Neuronal stem cell (in vitro differentiated cells): ENCODE data around the gene ST6GALNAC3.

ENCODE experiments used
- DNase-seq: peaks from one replicate; pipeline ENCODE4 v3.0.0-alpha.2; 2013; ENCODE audit warnings: low spot score
- H2AFZ ChIP-seq: one replicate; pipeline ENCODE4 v1.6.1; 2013; ENCODE audit warnings: mild to moderate bottlenecking, low read length, inconsistent platforms
- H2AK5ac ChIP-seq: 2 replicates; pipeline ENCODE4 v1.6.1; 2013; ENCODE audit warnings: low read depth, mild to moderate bottlenecking, inconsistent platforms, low read length, moderate library complexity, mixed read lengths
- H2BK120ac ChIP-seq: 2 replicates; pipeline ENCODE4 v1.6.1; 2013; ENCODE audit warnings: low read depth, mild to moderate bottlenecking, inconsistent platforms, low read length, moderate library complexity, mixed read lengths
- H2BK12ac ChIP-seq: one replicate; pipeline ENCODE4 v1.6.1; 2013; ENCODE audit warnings: low read length, inconsistent platforms
- H2BK15ac ChIP-seq: 2 replicates; pipeline ENCODE4 v1.6.1; 2013; ENCODE audit warnings: mild to moderate bottlenecking, low read length, inconsistent platforms, mixed read lengths
- H2BK5ac ChIP-seq: one replicate; pipeline ENCODE4 v1.6.1; 2013; ENCODE audit warnings: inconsistent platforms, mild to moderate bottlenecking, low read length, moderate library complexity
- H3K14ac ChIP-seq: one replicate; pipeline ENCODE4 v1.6.1; 2013; ENCODE audit warnings: low read length, inconsistent platforms
- H3K18ac ChIP-seq: 2 replicates; pipeline ENCODE4 v1.6.1; 2013; ENCODE audit warnings: low read length, inconsistent platforms
- H3K23ac ChIP-seq: 2 replicates; pipeline ENCODE4 v1.6.1; 2013; ENCODE audit warnings: low read depth, mild to moderate bottlenecking, mixed read lengths, low read length, inconsistent platforms; ENCODE audit not compliant: poor library complexity
- H3K27ac ChIP-seq: replicated peaks from 3 replicates; pipeline ENCODE4 v1.5.1; 2013; ENCODE audit warnings: low read length, inconsistent platforms
- H3K27me3 ChIP-seq, 3 experiments: 2 replicates each; pipeline ENCODE4 v1.6.1; 2013; ENCODE audit warnings: low read length in 3 of 3, mild to moderate bottlenecking in 2 of 3, inconsistent platforms in 1 of 3, low read depth in 1 of 3, mixed read lengths in 1 of 3, moderate library complexity in 1 of 3; ENCODE audit not compliant: control insufficient read depth in 3 of 3, insufficient read depth in 3 of 3
- H3K36me3 ChIP-seq, 2 donors: replicated peaks in 1 of 2; 2 replicates each; pipeline ENCODE4 v1.6.1; 2013; ENCODE audit warnings: low read length in 2 of 2; ENCODE audit not compliant: control insufficient read depth in 2 of 2, insufficient read depth in 2 of 2
- H3K4ac ChIP-seq: 2 replicates; pipeline ENCODE4 v1.6.1; 2013; ENCODE audit warnings: inconsistent platforms, mild to moderate bottlenecking, low read length, moderate library complexity
- H3K4me1 ChIP-seq, 2 donors: 1 replicate in 1 of 2; 2 replicates in 1 of 2; pipeline ENCODE4 v1.6.1; 2013; ENCODE audit warnings: low read length in 2 of 2, low read depth in 1 of 2; ENCODE audit not compliant: control insufficient read depth in 2 of 2, insufficient read depth in 1 of 2
- H3K4me2 ChIP-seq: one replicate; pipeline ENCODE4 v1.6.1; 2013; ENCODE audit warnings: mild to moderate bottlenecking, low read length, inconsistent platforms; ENCODE audit not compliant: insufficient read depth, poor library complexity, severe bottlenecking
- H3K4me3 ChIP-seq, 2 donors: 2 replicates each; pipeline ENCODE4 v1.5.1; 2013; ENCODE audit warnings: low read length in 2 of 2, mild to moderate bottlenecking in 2 of 2, inconsistent platforms in 1 of 2, moderate library complexity in 1 of 2
- H3K79me1 ChIP-seq: one replicate; pipeline ENCODE4 v1.6.1; 2013; ENCODE audit warnings: low read depth, mild to moderate bottlenecking, inconsistent platforms, low read length, moderate library complexity
- H3K9ac ChIP-seq: one replicate; pipeline ENCODE4 v1.6.1; 2013; ENCODE audit warnings: mild to moderate bottlenecking, low read depth, low read length, inconsistent platforms; ENCODE audit not compliant: poor library complexity
- H3K9me3 ChIP-seq, 2 donors: replicated peaks in 1 of 2; 2 replicates each; pipeline versions ENCODE3 to v1.6.1; 2013; ENCODE audit warnings: low read length in 2 of 2, mild to moderate bottlenecking in 2 of 2, inconsistent platforms in 1 of 2, low read depth in 1 of 2, mixed read lengths in 1 of 2, moderate library complexity in 1 of 2; ENCODE audit not compliant: control insufficient read depth in 2 of 2, insufficient read depth in 1 of 2
- H4K8ac ChIP-seq: one replicate; pipeline ENCODE4 v1.6.1; 2013; ENCODE audit warnings: low read depth, mild to moderate bottlenecking, inconsistent platforms, low read length, moderate library complexity
- H4K91ac ChIP-seq: one replicate; pipeline ENCODE4 v1.6.1; 2013; ENCODE audit warnings: low read length, low read depth, mild to moderate bottlenecking, inconsistent platforms; ENCODE audit not compliant: poor library complexity
- WGBS, 2 donors: extraction: QIAGEN DNeasy Blood & Tissue Kit; methylation state at CpG; one replicate each; pipeline ENCODE4 v1.1.7; 2013; ENCODE audit warnings: missing lambda C conversion rate in 2 of 2, mixed read lengths in 1 of 2; ENCODE audit not compliant: insufficient read length in 2 of 2, insufficient replicate concordance in 1 of 2; ENCODE audit errors: extremely low coverage in 2 of 2; 5-methylcytosine and 5-hydroxymethylcytosine counted together

Gene ST6GALNAC3

DNA sequence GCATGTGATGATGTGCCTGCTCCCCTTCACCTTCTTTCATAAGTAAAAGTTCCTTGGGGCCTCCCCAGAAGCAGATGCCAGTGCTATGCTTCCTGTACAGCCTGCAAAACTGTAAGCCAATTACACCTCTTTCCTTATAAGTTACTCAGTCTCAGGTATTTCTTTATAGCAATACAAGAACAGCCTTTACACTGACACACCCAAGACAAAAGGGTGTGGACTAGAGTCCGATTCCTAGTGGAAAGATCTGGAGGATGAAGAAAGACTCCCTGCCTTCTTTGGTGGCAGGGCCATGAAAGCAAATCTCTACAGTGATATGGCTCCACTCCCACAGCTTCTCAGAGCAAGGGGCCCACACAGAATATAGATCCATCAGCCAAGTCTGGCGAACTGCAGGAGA, 583.1 kb downstream of the ST6GALNAC3 start:
- no CpG with 5 or more reads among the region's 2 CpGs for WGBS, 2 donors
- Histone ChIP-seq H4K8ac (no peak overlapping the region), H3K4me1 (no peaks in the 10 kb centered on the region), H3K36me3 (no peaks in the 10 kb centered on the region), H3K18ac (no peak overlapping the region), H3K27ac (no peak overlapping the region), H2BK120ac (no peak overlapping the region), H3K27me3 (no peaks in the 10 kb centered on the region), H3K79me1 (no peaks in the 10 kb centered on the region), H2AFZ (no peak overlapping the region), H4K91ac (no peak overlapping the region), H2BK5ac (no peak overlapping the region), H3K23ac (no peak overlapping the region), H2AK5ac (no peak overlapping the region), H3K4me3 (no peak overlapping the region), H3K9ac (no peak overlapping the region), H3K14ac (no peak overlapping the region), H3K4ac (no peak overlapping the region), H3K9me3 (no peaks in the 10 kb centered on the region), H3K4me2 (no peak overlapping the region), H2BK15ac (no peak overlapping the region), H2BK12ac (no peak overlapping the region)
- no peak for DNase-seq

DNA sequence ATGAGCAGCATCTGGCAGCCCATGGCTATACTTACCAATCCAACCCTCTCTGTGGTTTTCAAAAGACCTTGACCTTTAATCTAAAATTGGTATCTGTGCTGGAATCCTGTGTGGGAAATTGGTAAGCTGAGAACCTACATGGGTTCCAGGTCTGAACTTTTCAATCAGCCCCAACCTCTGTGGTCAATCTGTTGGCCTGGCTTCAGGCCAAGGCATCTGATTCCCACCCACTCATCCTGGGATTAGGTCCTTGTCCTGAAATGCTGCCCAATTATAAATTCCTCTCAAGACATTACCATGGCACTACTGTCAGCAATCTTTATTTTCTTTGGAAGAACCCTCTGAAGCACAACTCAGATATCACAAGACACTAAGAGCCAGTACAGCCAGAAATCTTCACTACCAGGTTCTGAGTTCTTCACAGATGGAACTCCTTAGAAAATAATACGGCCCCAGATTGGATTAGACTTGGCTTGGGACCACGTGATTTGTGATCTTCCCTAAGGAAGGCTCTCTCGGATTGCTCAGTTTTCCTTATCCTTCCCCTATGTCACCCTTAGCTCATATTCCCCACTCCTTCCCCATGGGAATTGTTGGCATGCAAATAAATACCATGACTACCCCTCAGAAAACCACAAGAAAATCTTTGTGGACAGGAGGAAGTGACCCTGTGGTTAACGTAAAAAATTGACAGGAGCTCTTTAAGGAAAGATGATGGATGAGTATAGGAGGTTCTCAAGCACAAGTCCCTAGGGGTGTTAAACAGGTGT, 584.8 kb downstream of the ST6GALNAC3 start:
- WGBS, 2 donors = no CpG with 5 or more reads among the region's 4 CpGs
- Histone ChIP-seq H2AK5ac (no peak overlapping the region), H4K91ac (no peak overlapping the region)

DNA sequence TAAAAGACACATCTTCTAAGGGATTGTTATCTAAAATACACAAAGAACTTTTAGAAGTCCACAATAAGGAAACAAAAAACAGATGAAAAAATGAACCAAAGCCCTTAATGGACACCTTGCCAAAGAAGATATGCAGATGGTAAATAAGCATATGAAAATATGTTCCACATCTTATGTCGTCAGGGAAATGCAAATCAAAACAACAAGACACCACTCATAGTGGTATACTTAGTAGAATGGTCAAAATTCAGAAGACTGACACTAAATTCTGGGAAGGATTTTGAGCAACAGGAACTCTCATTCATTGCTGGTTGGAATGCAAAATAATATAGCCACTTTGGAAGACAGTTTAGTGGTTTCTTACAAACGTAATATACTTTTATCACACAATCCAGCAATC, 587.0 kb downstream of the ST6GALNAC3 start:
- H3K79me1 ChIP-seq = no peaks in the 10 kb centered on the region
- no peak overlapping the region for H2BK15ac ChIP-seq
- no peak overlapping the region for H2AFZ ChIP-seq
- no peak overlapping the region for H2BK12ac ChIP-seq
- H2BK120ac ChIP-seq = no peak overlapping the region
- no peak overlapping the region for H3K27ac ChIP-seq
- no peak overlapping the region for H4K91ac ChIP-seq
- H3K14ac ChIP-seq = no peak overlapping the region
- no peak overlapping the region for H2BK5ac ChIP-seq
- H3K23ac ChIP-seq = no peak overlapping the region
- no peak overlapping the region for H3K4me3 ChIP-seq
- H3K4me1 ChIP-seq = no peaks in the 10 kb centered on the region
- H3K9ac ChIP-seq = no peak overlapping the region
- no peak for DNase-seq
- no peaks in the 10 kb centered on the region for H3K9me3 ChIP-seq
- no peak overlapping the region for H4K8ac ChIP-seq
- WGBS, 2 donors = no CpG with 5 or more reads among the region's 2 CpGs
- H3K18ac ChIP-seq = no peak overlapping the region
- no peaks in the 10 kb centered on the region for H3K36me3 ChIP-seq
- no peak overlapping the region for H2AK5ac ChIP-seq
- H3K4me2 ChIP-seq = no peak overlapping the region
- H3K27me3 ChIP-seq = no peaks in the 10 kb centered on the region
- no peak overlapping the region for H3K4ac ChIP-seq

More for the DNA sequence above, 584.8 kb downstream of the ST6GALNAC3 start:
- Histone ChIP-seq H3K9me3 (no peaks in the 10 kb centered on the region), H2BK5ac (no peak overlapping the region), H2AFZ (no peak overlapping the region), H3K4me2 (no peak overlapping the region), H3K23ac (no peak overlapping the region), H3K14ac (no peak overlapping the region), H3K4me3 (no peak overlapping the region), H3K27me3 (no peaks in the 10 kb centered on the region), H2BK15ac (no peak overlapping the region), H2BK12ac (no peak overlapping the region), H4K8ac (no peak overlapping the region), H3K4ac (no peak overlapping the region), H3K18ac (no peak overlapping the region), H3K79me1 (no peaks in the 10 kb centered on the region), H3K9ac (no peak overlapping the region), H3K36me3 (no peaks in the 10 kb centered on the region), H3K4me1 (no peaks in the 10 kb centered on the region), H2BK120ac (no peak overlapping the region), H3K27ac (no peak overlapping the region)
- DNase-seq = no peak

DNA sequence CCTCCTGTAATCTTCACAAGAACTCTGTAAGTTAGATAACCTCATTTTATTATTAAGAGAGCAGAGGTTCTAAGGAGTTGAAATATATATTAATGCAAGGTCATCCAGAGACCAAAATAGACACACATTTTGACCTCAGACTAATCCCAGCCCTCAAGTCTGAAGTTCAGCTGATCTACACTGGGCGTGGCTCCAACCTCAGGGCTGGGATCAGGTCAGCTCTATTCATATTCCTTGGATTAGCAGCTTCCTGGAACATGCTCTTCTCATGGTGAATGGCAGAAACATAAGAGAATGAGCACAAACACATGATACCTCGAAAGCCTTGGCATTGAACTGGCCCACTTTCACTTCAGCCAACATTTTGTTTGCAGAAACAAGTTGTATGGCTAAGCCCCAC, 592.0 kb downstream of the ST6GALNAC3 start:
- no peak overlapping the region for H4K8ac ChIP-seq
- no peak overlapping the region for H2BK120ac ChIP-seq
- H2BK12ac ChIP-seq = no peak overlapping the region
- H3K79me1 ChIP-seq = no peaks in the 10 kb centered on the region
- H3K4me1 ChIP-seq = no peaks in the 10 kb centered on the region
- no peak overlapping the region for H3K18ac ChIP-seq
- H3K9ac ChIP-seq = no peak overlapping the region
- H2BK5ac ChIP-seq = no peak overlapping the region
- no peak overlapping the region for H3K4me3 ChIP-seq
- H3K4ac ChIP-seq = no peak overlapping the region
- DNase-seq = no peak
- H3K14ac ChIP-seq = no peak overlapping the region
- H3K27me3 ChIP-seq = no peaks in the 10 kb centered on the region
- H3K4me2 ChIP-seq = no peak overlapping the region
- H2AFZ ChIP-seq = no peak overlapping the region
- H3K23ac ChIP-seq = no peak overlapping the region
- no peak overlapping the region for H3K27ac ChIP-seq
- H2BK15ac ChIP-seq = no peak overlapping the region
- H3K36me3 ChIP-seq = no peaks in the 10 kb centered on the region
- WGBS, 2 donors = no CpG with 5 or more reads among the region's 2 CpGs
- H4K91ac ChIP-seq = no peak overlapping the region
- H3K9me3 ChIP-seq = no peaks in the 10 kb centered on the region
- H2AK5ac ChIP-seq = no peak overlapping the region
